Muscle of back (tissue), 13 donors: ENCODE measurements around the gene AP5M1. TPM values are rescaled to one million over a fixed set of nuclear protein-coding genes. Genes with fewer than 3 reads are reported as not detected.
"Not testable (repeated sequence)": the region's sequence is repeated elsewhere in the genome, so short reads cannot be mapped to it uniquely, and the experiment has no call there.

ENCODE experiments used
- DNase-seq, 3 donors: peaks; one replicate each; pipeline versions ENCODE4 v3.0.0 to v3.0.0-alpha.2; 2013
- long read RNA-seq, 9 donors: transcript quantifications; one replicate each; lab custom pipeline, GENCODE V29; 2026
- polyA plus RNA-seq, 10 donors: library from polyadenylated mRNA; unstranded; fragments of 120-200 nt; gene quantifications; one replicate each; pipeline ENCODE4 v1.2.1, GENCODE V29; 2013; ENCODE audit not compliant: insufficient read length in 10 of 10

The AP5M1 gene
- 10 to 100 TPM; 26.8 to 41.0 (median 34.7) TPM for polyA plus RNA-seq
- long read RNA-seq, donor 1, full-length matches to known transcripts, result 9 of 9 reads
- long read RNA-seq, donor 1, partial matches to known transcripts, result 0 of 9 reads
- long read RNA-seq, donor 1, other reads (novel, unspliced or antisense), result 0 of 9 reads
- long read RNA-seq, donor 2, full-length matches to known transcripts, result 6 of 6 reads
- long read RNA-seq, donor 2, partial matches to known transcripts, result 0 of 6 reads
- long read RNA-seq, donor 2, other reads (novel, unspliced or antisense), result 0 of 6 reads
- long read RNA-seq, donor 3, result 0 reads
- long read RNA-seq, donor 4, full-length matches to known transcripts, result 7 of 7 reads
- long read RNA-seq, donor 4, partial matches to known transcripts, result 0 of 7 reads
- long read RNA-seq, donor 4, other reads (novel, unspliced or antisense), result 0 of 7 reads
- long read RNA-seq, donor 5, full-length matches to known transcripts, result 10 of 10 reads
- long read RNA-seq, donor 5, partial matches to known transcripts, result 0 of 10 reads
- long read RNA-seq, donor 5, other reads (novel, unspliced or antisense), result 0 of 10 reads
- long read RNA-seq, donor 6, full-length matches to known transcripts, result 9 of 9 reads
- long read RNA-seq, donor 6, partial matches to known transcripts, result 0 of 9 reads
- long read RNA-seq, donor 6, other reads (novel, unspliced or antisense), result 0 of 9 reads
- long read RNA-seq, donor 7, full-length matches to known transcripts, result 3 of 3 reads
- long read RNA-seq, donor 7, partial matches to known transcripts, result 0 of 3 reads
- long read RNA-seq, donor 7, other reads (novel, unspliced or antisense), result 0 of 3 reads
- long read RNA-seq, donor 8, partial matches to known transcripts, result 0 of 3 reads
- long read RNA-seq, donor 8, other reads (novel, unspliced or antisense), result 0 of 3 reads
- long read RNA-seq, donor 9, partial matches to known transcripts, result 0 of 2 reads
- long read RNA-seq, donor 9, other reads (novel, unspliced or antisense), result 0 of 2 reads

- peak; percentile 93 to 97 (median 94) for DNase-seq
Measured at GRCh38 chr14:57268161-57269069, at the start of gene AP5M1, which contains the start of gene EXOC5. TSS of gene AP5M1 (plus strand) at chr14:57268971. CDS start at chr14:57269315, 344 bp downstream. TSS of gene EXOC5 (minus strand) at chr14:57268905. CDS start at chr14:57268648, 257 bp downstream.

- no peak for DNase-seq
Measured at GRCh38 chr14:57221931-57222330, 46.8 kb upstream of the AP5M1 start.

GRCh38 chr14:57227083-57227482 is 41.7 kb upstream of the AP5M1 start:
- DNase-seq, result no peak

- DNase-seq, result not testable (repeated sequence)
Measured at GRCh38 chr14:57228320-57228719, 40.5 kb upstream of the AP5M1 start.

- no peak for DNase-seq
Measured at GRCh38 chr14:57232006-57232405, 36.8 kb upstream of the AP5M1 start.

GRCh38 chr14:57240115-57240514 is 28.7 kb upstream of the AP5M1 start:
- not testable (repeated sequence) for DNase-seq

- no peak for DNase-seq
Measured at GRCh38 chr14:57243320-57243719, 25.5 kb upstream of the AP5M1 start.

GRCh38 chr14:57244106-57244505 is 24.7 kb upstream of the AP5M1 start:
- DNase-seq, result peak in 2 of 3 donors; percentile 14 to 22

GRCh38 chr14:57245941-57246340 is 22.8 kb upstream of the AP5M1 start:
- no peak for DNase-seq

- no peak for DNase-seq
Measured at GRCh38 chr14:57246933-57247657, 21.7 kb upstream of the AP5M1 start.

- DNase-seq, result no peak
Measured at GRCh38 chr14:57254884-57255283, 13.9 kb upstream of the AP5M1 start.

- DNase-seq, result not testable (repeated sequence)
Measured at GRCh38 chr14:57258221-57258620, 10.6 kb upstream of the AP5M1 start.

- no peak for DNase-seq
Measured at GRCh38 chr14:57259672-57260071, 9.1 kb upstream of the AP5M1 start.

GRCh38 chr14:57261604-57262003 is 7.2 kb upstream of the AP5M1 start:
- DNase-seq, result no peak

GRCh38 chr14:57262117-57262516 is 6.7 kb upstream of the AP5M1 start:
- DNase-seq, result no peak

GRCh38 chr14:57266065-57266464 is 2.7 kb upstream of the AP5M1 start:
- DNase-seq, result peak in 2 of 3 donors; percentile 3 to 18

- no peak for DNase-seq
Measured at GRCh38 chr14:57273236-57273635, 4.5 kb downstream of the AP5M1 start.

- no peak for DNase-seq
Measured at GRCh38 chr14:57274551-57274950, 5.8 kb downstream of the AP5M1 start.

- DNase-seq, result no peak
Measured at GRCh38 chr14:57275023-57275664, 6.4 kb downstream of the AP5M1 start.

- DNase-seq, result no peak
Measured at GRCh38 chr14:57277062-57277461, 8.3 kb downstream of the AP5M1 start.
